ENCODE data around the gene DNAH17. TPM values are rescaled to one million over a fixed set of nuclear protein-coding genes. Genes with fewer than 3 reads are reported as not detected.

DNAH17 gene
- total RNA-seq, 4 donors from 2014 or later = 0.89 to 15.4 (median 3.8) TPM

DNA sequence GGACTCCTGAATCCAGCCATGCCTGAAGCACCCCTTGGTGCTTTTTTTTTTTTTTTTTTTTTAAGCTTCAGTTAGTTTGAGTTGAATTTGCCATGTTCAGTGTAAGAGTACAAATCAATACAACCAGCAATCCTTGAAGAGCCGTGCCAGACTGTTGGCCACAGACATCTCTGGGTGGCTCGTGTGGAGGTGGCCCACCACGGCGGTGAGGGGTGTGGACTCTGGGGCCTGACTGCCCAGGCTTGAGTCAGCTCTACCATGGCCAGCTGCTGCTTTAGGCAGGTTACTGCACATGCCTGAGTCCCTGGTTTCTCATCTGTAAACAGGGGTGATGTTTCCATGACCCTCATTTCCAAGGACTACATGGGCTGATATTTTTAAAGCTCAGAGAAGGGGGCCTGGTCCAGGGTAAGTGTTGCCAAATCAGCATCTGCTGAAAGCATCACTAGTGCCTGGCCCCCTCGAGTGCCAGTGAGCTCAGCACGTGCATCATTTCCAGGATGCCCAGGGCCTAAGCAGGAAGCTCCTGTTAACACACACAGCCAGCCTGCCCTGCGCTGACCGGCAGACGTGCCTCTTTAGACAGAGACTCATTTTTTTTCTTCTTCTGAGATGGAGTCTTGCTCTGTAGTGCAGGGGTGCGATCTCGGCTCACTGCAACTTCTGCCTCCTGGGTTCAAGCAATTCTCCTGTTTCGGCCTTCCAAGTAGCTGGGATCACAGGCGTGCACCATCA is 90.1 kb downstream of the DNAH17 start:
- no peak overlapping the region for H3K4me3 ChIP-seq (ENCODE audit: low read depth, poor library complexity, severe bottlenecking)
- TF ChIP-seq, protein P1, sequence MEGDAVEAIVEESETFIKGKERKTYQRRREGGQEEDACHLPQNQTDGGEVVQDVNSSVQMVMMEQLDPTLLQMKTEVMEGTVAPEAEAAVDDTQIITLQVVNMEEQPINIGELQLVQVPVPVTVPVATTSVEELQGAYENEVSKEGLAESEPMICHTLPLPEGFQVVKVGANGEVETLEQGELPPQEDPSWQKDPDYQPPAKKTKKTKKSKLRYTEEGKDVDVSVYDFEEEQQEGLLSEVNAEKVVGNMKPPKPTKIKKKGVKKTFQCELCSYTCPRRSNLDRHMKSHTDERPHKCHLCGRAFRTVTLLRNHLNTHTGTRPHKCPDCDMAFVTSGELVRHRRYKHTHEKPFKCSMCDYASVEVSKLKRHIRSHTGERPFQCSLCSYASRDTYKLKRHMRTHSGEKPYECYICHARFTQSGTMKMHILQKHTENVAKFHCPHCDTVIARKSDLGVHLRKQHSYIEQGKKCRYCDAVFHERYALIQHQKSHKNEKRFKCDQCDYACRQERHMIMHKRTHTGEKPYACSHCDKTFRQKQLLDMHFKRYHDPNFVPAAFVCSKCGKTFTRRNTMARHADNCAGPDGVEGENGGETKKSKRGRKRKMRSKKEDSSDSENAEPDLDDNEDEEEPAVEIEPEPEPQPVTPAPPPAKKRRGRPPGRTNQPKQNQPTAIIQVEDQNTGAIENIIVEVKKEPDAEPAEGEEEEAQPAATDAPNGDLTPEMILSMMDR (IDR thresholded peaks at IDR 0.05) = no peak
- TF ChIP-seq POLR2A (IDR thresholded peaks at IDR 0.05) = no peak
- WGBS, 2 donors = 71 to 82% methylated on average over 13 of the region's 13 CpGs
- DNase-seq (ENCODE audit: low spot score in 2 of 2) = no peak
- intact Hi-C loops (cut with DNase I; ENCODE audit: low total_unique reads) = no loop called here

DNA sequence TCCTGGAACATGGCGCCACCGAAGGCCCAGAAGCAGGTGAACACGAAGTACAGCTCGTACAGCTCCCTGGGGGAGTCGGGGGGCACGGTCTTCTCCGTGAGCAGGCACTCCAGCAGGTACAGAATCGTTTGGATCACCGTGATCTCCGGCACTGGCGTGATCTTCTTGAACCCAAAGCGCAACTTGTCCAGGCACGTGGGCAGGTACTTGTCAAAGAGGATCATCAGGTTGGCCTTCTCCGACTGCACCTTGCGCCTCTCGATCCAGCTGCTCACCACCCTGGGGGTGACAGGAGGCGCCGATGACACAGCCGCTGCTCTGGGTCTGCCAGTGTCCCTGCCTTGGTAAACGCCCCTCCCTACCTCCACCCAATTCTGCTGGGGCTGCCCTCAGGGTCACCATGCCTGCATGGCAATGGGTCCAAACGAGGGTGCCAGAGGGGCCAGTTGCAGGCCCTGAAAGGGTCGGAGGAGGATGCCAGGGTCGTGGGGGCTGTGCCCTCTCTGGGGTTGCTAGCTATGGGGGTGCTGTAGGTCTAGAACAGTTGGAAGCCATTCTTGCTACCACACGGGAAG is 90.9 kb downstream of the DNAH17 start:
- intact Hi-C loops (cut with DNase I; ENCODE audit: low total_unique reads) = no loop called here
- no peak overlapping the region for H3K4me3 ChIP-seq (ENCODE audit: low read depth, poor library complexity, severe bottlenecking)
- TF ChIP-seq, protein P1 (IDR thresholded peaks at IDR 0.05) = no peak
- TF ChIP-seq POLR2A (IDR thresholded peaks at IDR 0.05) = no peak
- DNase-seq (ENCODE audit: low spot score in 2 of 2) = no peak
- 86 to 89% methylated on average over 24 of the region's 24 CpGs for WGBS, 2 donors

DNA sequence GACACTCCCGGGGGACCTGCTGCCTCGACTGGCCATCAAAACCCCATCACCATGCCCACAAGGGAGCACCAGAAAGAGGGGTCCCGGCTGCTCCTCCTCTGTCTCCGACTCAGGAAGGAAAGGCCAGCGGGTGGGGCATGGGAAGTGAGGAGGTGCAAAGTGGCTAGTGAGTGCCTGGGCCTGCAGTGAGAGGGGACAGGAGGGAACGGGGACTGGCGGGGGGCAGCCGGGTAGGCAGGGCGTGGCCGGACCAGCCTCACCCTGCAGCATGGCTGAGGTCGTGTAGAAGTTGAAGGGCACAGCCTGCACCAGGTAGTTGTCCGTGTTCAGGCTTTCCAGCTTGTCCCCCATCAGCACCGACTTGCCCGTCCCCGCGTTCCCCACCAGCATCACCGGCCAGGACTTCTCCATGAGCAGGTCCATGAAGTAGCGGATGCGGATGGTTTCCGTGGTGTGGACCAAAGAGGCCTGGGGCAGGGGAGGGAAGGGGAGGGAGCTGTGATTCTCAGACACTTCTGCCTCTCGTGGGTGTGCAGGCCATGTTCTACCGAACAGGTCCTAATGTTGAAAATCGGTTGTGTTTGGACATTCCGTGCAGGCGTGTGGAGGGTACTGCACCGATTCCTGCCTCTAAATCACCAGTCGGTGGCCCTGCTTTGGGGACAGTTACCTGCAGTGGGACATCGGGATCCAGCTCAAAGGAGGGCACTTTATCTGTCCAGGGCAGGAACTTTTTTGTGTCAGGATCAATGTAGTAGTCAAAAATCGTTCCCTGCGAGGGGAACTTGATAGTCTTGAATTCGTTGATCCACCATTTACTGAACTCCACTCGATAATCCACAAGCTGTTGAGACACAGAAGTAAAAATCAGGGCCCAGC is 91.7 kb downstream of the DNAH17 start:
- 75 to 87% methylated on average over 31 to 32 of the region's 32 CpGs for whole genome bisulfite sequencing, 2 donors
- intact Hi-C loops (cut with DNase I; ENCODE audit: low total_unique reads) = no loop called here
- H3K4me3 ChIP-seq (ENCODE audit: low read depth, poor library complexity, severe bottlenecking) = no peak overlapping the region
- no peak for TF ChIP-seq POLR2A (IDR thresholded peaks at IDR 0.05)
- TF ChIP-seq, protein P1 (IDR thresholded peaks at IDR 0.05) = no peak
- no peak for DNase-seq (ENCODE audit: low spot score in 2 of 2)

DNA sequence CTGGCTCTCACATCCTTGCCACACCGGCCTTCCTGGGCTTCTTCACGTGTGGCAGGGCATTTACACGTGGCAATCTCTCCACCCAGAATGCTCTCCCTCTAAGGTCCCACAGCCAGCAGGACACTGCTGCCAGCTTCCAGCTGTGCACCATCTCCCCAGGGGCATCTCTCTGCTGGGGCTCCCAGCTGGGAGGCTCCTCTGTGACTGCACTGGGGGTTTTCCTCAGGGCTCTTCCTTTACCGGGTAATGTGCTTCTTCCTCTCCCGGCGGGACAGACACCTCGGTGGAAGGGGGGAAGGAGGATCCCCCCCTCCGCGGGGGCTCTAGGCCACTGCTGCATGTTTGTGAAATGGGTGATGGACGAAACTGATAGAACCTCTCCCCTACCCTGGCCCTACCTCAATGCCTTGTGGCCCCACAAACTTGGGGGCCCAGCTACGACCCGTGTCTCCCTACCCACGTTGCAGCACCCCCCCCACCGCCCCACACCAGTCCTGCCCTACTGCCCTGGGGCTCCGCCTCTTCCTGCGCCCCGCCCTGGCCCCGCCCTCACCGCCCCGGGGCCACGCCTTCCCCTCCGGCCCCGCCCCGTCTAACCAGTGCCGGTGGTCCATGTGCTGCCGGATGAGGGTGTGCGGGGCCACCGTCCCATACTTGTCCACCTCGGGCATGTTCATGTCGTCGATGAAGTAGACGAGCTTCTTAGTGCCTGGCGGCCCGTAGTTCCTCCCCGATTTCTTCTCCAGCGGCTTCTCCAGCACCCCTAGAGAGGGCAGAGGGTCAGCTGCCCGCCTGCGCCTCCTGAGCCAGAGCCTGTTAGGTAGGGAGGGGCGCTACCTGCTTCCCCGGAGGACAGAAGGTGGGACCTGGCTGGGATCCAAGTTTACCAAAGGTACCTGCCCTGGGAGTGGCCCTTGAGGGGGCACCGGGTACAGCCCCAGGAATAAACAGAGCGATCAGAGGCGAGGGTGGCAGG is 92.6 kb downstream of the DNAH17 start:
- intact Hi-C loops (cut with DNase I; ENCODE audit: low total_unique reads) = no loop called here
- H3K4me3 ChIP-seq (ENCODE audit: low read depth, poor library complexity, severe bottlenecking) = no peak overlapping the region
- no peak for DNase-seq (ENCODE audit: low spot score in 2 of 2)
- no peak for TF ChIP-seq POLR2A (IDR thresholded peaks at IDR 0.05)
- TF ChIP-seq, protein P1 (IDR thresholded peaks at IDR 0.05) = no peak
- WGBS, 2 donors = 17 to 29% methylated on average over 30 to 33 of the region's 43 CpGs

DNA sequence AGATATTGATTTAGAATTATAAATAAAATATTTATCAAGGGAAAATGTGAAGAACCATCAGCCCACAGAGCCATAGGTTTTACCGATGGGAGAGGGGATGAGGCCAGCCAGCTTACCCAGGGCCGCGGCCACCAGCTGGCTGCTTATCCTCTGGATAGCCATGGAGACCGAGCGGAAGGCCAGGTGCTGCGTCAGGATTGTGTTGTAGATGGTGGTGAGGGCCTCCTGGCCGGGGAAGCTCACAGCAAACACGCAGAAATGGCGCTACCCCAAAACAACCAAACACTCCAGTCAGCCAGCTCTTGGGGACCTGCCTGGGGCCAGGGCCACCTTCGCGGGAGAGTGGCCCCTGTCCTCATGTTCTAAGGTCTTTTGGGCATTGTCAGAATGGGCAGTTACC is 97.8 kb downstream of the DNAH17 start:
- TF ChIP-seq, protein P1 (IDR thresholded peaks at IDR 0.05) = no peak
- TF ChIP-seq POLR2A (IDR thresholded peaks at IDR 0.05) = no peak

More for the DNA sequence above, 97.8 kb downstream of the DNAH17 start:
- 95 to 99% methylated on average over 11 of the region's 11 CpGs for WGBS, 2 donors
- DNase-seq (ENCODE audit: low spot score in 2 of 2) = no peak
- H3K4me3 ChIP-seq (ENCODE audit: low read depth, poor library complexity, severe bottlenecking) = no peak overlapping the region
- intact Hi-C loops (cut with DNase I; ENCODE audit: low total_unique reads) = no loop called here

All from lower leg skin (tissue), 4 donors.